GM19463 (cell line): ENCODE measurements around the gene PES1.
A peak's percentile ranks its signal among the peaks of the same experiment; 100 is the strongest.
"Not testable (repeated sequence)": the region's sequence is repeated elsewhere in the genome, so short reads cannot be mapped to it uniquely, and the experiment has no call there.

Source experiments
- ATAC-seq: cut with Tn5 transposase; IDR thresholded peaks from one replicate; pipeline ENCODE4 v1.9.1; 2021; ENCODE audit warnings: mild to moderate bottlenecking, moderate library complexity; ENCODE audit not compliant: unreplicated experiment

Gene PES1

DNA sequence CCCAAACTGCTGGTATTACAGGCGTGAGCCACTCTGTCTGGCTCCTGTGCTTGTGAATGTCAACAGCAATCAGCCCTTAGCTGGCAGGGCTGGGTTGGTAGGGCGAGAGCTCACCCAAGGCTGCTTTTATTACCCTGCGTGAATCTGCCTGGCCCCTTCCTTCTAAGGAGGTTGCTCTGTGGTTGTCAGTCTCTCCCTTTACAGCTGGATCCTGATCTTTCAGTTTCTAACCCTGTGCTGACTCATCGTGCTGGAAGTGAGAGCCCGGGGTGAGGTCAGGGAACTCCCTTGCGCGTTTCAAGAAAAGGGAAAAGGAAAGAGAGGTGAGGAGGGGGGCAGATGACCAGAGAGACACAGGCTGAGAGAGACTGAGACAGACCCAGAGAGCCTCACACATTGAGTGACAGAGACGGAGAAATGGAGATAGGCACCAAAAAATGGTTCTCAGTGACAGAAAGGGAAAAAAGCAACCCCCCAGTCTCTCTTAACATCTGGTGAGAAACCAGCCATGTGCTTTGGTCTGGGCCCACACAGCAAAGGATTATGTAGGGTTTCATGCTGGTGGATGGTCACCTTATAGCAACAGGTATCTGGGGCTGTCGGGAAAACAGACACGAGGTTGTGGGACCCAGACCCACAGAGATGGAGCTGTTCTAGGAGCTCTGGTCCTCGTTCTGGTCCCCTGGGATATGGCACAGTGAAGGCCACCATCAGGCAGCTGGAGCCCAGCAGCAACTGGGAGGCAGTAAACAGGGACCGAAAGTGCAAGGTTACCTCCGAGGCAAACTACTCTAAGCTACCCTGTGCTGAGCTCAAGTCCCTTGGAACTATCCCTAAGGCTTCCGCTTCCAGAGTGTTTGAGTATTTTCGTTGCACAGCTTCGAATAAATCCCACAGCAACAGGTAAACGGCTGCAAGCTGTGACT is 17.8 kb upstream of the PES1 start:
- ATAC-seq, result peak; percentile 48

DNA sequence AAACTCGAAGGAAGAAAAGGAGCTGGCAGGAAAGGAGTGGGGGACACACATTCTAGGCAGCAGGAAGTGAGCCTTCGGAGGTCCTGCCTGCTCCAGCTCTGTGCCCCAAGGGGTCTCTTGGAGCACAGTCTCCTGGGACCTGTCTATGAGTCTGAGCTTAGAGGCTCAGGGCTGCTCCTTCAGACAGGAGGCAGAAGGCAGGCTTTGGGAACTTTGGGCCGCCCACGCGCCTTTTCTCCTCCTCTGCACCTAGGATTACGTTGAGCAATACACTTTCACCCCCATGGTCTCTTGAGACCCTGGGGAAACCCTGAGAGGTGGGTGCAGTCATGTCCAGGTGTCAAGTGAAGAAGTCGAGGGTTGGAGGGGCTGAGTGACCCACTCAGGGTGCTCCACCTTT is 16.2 kb upstream of the PES1 start:
- ATAC-seq, result no peak

DNA sequence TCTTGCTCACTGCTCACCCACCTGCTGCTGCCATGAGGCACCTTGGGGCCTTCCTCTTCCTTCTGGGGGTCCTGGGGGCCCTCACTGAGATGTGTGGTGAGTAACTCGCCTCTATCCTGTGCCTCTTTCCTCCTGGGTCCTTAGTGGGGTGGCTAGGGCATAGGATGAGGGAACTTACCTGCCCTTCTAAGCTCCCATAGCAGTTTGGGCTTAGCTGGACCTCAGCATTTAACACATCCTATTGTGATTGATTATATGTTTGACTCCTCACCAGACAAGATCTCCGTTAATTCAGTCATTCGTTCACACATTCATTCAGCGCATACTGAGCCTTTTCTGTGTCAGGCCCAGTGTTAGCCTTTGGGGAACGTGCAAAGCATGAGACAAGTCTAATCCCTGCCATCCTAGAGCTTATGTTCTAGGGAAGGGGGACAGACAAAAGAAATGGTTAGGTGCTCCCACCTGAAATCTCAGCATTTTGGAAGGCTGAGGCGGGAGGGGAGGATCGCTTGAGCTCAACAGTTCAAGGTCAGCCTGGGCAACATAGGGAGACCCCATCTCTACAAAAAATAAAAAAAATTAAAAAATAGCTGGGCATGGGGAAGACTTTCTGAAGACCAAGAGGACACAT is 15.7 kb upstream of the PES1 start:
- ATAC-seq, result no peak

DNA sequence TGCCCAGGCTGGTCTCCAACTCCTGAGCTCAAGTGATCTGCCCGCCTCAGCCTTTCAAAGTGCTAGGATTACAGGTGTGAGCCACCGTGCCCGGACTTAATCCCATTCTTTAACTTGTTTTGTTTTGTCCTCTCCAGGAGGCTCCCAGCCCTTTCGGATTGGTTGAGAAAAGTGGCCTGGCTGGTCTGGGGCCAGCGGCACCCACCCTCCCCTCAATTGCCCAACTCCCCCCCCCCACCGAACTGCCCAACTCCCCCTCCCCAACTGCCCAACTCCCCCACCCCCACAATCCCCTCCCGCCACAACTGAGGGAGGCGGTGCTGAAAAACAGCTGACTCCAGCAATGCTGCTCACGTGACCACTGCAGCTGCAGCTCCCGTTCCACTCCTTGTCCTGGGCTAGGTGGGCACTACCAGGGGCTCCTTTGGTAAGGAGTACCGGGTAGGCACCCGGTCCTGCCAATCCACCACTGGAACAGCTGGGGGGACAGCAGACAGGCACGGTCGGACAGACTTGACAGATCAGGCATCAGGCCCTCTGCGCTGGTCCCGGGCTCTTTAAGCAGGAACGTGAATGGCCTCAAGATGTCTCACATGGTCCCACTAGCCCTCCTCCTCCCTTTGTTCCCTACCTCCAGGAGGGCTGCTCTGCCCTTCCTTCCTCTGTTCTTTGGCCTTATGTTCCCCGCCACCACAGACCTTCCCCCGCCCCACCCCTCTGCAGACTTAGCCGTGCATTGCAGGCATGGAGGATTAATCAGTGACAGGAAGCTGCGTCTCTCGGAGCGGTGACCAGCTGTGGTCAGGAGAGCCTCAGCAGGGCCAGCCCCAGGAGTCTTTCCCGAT is 15.0 kb upstream of the PES1 start, which contains the start of gene TCN2:
TCN2 (plus strand) TSS at position 720 of the 845 bp plus-strand sequence. CDS start 158 bp downstream, outside the sequence.
- ATAC-seq, result peak; percentile 45

DNA sequence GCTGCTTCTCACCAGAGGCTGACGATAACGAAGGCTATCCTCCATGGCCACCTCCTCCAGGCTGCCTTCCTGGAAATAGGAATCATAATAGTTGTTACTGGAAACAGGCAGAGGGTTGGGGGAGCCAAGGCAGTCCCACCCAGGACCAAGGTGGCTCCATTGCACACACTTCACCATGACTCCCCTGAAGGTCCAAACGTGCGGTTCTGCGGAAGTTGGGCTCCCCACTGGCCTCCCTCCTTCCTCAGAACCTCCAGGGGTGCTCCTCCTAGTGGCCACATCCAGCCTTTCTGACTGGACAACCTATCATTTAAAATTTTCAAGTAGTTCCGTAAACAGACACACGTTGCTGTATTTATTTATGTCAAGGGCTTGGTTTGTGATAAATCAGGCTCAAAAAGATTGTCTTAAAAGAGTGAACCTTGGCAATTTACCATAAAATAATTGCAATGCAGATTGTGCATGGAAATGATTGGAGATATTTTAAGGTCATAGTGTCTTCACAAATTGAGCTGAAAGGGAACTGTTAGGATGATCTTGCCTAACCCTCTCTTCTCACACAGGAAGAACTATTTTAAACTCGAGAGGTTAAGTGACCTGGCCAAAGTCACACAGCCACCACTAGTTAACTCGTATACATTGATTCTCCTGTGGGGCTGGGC is 13.9 kb upstream of the PES1 start:
- ATAC-seq, result no peak

DNA sequence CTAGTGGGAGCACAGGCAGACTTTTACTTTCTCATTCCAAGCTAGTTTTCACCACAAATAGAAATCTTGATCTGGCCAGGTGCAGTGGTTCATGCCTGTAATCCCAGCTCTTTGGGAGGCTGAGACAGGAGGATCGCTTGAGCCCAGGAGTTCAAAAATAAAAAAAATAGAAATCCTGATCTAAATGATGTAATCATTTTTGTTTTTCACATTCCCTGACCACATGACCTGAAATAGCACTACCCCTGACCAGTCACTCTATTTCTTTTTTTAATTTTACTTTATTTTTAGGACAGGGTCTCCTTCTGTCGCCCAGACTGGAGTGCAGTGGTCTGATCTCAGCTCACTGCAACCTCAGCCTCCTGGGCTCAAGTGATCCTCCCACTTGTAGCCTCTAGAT is 13.0 kb upstream of the PES1 start:
- no peak for ATAC-seq

DNA sequence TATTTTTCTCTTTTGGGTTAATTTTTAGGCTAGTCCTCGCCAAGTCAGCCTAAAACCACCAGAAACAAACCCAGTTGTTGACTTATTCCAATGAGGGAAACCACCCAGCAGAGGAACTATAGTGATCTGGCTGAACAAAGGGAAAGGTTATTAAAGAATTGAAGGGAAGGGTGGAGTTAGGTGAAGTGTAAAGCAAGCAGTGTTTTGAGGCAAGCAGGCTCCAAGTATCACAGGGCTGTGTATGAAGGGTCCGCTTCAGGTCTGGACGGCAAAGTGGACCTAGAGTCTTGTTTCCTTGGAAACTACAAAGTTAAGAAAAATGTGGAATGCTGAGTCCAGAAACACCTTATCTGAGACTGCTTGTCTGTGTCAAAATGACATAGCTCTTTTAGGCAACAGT is 12.1 kb upstream of the PES1 start:
- no peak for ATAC-seq

DNA sequence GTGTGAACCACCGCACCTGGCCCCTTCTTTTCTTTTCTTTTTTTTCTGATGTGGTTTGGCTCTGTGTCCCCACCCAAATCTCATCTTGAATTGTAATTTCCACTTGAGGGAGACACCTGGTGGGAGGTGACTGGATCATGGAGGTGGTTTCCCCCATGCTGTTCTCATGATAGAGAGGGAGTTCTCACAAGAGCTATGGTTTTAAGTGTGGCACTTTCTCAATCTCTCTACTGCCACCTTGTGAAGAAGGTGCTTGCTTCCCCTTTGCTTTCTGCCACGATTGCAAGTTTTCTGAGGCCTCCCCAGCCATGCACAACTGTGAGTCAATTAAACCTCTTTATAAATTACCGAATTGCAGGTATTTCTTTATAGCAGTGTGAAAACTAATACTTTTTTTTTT is 10.3 kb upstream of the PES1 start:
- ATAC-seq, result no peak

DNA sequence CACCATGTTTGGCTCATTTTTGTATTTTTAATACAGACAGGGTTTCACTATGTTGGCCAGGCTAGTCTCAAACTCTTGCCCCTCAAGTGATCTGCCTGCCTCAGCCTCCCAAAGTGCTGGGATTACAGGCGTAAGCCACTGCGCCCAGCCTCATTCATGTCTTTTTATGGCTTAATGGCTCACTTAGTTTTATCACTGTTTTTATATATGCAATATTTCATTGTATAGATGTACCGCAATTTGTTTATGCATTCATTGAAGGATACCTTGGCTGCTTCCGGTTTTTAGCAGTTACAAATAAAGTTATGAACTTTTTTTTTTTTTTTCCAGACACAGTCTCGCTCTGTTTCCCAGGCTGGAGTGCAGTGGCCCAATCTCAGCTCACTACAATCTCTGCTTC is 9.8 kb upstream of the PES1 start:
- ATAC-seq, result no peak

DNA sequence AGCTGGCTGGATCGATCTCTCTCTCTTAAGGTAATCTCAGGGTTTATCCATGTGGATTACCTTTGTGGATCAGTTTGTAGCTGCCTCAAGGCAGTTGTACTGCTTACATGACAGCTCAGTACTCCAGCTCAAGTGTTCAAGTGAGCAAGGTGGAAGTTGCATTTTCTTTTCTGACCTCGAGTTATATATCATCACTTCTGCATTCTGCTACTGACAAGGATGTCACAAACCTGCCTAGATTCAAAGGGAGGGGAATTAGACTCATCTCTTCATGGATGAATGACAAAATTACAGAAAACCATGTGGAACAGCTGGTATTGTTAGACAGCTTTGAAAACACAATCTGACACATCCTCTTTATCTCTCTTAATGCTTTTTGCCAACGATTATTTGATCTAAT is 9.2 kb upstream of the PES1 start:
- no peak for ATAC-seq

DNA sequence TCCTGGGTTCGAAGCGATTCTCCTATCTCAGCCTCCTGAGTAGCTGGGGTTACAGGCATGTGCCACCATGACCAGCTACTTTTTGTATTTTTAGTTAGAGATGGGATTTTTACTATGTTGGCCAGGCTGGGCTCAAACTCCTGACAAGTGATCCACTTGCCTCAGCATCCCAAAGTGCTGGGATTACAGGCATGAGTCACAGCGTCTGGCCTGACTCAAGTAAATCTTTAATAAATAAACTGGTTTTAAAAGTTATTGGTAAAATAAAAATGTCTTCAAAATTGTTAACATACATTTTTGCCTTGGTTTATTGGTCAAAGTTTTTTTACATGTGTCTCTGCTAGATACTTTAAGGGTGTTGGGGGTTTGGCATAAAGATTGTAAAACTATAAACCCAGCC is 7.3 kb upstream of the PES1 start:
- no peak for ATAC-seq

DNA sequence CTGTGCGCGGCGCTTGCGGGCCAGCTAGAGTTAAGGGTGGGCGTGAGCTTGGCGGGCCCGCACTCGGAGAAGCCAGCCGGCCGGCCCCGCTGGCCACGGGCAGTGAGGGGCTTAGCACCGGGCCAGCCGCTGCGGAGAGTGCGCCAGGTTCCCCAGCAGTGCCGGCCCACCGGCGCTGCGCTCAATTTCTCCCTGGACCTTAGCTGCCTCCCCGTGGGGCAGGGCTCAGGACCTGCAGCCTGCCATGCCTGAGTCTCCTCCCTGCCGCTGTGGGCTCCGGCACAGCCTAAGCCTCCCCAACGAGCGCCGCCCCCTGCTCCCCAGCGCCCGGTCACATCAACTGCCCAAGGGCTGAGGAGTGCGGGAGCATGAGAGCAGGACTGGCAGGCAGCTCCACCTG is 5.2 kb upstream of the PES1 start:
- ATAC-seq, result no peak

DNA sequence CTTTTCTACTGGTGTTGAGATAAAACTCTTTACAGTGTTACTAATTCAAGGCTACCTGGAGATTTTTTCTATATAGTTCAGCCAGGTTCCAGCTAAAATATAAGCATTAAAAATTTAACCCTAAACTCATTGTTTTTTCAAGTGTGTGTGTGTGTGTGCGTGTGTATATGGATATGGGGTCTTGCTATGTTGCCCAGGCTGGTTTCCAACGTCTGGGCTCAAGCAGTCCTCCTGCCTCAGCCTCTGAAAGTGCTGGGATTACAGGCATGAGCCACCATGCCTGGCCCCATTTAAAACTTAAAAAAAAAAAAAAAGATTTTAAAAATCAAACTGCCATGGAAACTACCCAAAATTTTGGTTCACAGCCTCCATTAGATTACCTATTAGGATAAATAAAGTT is 4.5 kb upstream of the PES1 start:
- ATAC-seq, result no peak

DNA sequence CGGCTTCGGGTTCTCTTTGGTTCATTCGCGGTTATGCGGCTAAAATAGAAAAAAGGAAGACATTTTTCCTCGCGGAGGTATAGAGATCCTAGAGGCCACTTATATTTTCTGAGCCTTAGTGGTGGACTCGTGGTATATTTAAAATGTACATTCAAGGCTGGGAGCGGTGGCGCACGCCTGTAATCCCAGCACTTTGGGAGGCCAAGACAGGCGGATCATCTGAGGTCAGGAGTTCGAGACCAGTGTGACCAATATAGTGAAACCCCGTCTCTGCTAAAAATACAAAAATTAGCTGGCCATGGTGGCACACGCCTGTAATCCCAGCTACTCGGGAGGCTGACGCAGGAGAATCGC is 627 bp upstream of the PES1 start:
- not testable (repeated sequence) for ATAC-seq

DNA sequence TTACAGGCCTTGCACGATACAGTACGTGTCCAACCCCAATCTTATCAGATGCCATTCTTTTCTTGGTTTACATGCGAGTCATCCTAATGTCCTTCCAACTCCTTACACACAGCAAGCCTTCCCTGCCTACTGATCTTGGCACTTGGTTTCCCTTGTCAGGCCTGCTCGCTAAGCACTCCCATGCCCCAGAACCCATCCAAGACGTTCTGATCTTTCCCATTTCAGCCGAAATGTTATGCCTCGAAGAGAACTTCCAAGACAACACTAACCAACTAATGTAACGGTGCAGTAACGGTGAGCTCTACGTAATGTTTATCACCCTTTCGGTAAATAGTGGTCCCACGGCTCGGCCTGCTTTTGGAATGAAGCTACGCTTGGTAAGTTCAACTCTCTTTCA is 521 bp downstream of the PES1 start:
- no peak for ATAC-seq

DNA sequence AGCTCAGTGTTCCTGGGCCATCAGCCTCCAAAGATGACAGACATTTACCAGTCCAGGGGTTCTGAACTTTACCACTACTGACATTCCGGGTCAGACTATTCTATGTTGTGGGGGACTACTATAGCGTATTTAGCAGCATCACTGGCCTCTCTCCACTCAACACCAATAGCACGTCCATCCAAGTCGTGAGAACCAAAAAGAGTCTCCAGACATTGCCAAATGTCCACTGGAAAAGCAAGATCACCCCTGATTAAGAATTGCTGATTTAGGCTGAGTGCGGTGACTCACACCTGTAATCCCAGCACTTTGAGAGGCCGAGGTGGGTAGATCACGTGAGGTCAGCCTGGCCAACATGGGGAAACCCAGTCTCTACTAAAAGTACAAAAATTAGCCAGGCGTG is 5.3 kb downstream of the PES1 start:
- ATAC-seq, result no peak

DNA sequence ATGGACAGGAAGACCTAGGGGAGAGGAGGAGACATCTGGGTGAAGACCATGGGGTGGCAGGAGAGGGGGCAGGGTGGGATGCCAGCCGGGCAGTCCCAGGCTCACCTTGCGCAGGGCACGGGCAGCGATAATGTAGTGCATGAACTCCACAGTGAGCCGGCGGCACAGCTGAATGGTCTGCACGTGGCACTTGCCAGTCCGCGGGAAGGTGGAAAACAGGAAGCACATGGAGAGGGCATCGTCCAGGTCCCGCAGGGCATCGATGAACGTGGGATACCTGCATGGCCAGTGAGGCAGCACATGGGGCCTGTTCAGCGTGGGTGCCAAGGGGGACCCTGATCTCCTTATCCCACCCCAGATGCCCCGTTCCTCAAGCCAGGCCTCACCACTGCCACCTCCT is 7.3 kb downstream of the PES1 start:
- no peak for ATAC-seq

DNA sequence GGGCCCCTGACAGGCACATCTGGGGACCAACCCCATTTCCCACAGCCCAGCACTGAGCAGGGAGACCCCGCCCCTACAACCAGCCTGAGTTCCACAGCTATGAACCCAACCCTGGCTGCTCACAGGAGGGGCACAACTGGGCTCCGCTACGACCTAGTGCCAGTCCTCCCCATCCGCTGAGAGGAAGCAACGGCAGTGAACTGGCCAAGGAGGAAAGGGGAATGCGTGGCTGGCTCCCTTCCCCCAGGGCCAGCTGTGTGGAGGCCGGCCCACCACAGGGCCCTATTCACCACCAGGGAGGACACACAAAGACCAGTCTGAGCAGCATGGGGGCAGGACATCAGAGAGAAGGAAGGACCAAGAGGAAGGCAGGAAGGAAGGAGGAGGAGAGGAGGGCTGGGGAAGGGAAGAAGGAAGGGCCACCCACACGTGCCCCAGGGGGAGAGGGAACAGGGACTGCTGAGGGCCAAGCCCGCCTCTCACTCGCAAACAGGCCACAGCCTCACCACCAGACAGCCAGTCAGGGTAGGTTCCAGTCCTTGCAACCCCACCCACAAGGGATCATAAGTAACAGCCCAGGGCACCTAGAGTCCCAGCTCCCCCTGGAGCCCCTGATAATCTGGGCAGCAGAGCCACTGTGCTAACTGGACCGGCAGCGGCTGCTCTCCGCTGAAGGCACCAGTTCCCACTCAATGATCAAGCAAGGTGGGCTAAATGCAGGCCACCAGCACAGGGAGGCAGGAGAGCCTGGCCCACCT is 8.7 kb downstream of the PES1 start:
- ATAC-seq, result no peak

DNA sequence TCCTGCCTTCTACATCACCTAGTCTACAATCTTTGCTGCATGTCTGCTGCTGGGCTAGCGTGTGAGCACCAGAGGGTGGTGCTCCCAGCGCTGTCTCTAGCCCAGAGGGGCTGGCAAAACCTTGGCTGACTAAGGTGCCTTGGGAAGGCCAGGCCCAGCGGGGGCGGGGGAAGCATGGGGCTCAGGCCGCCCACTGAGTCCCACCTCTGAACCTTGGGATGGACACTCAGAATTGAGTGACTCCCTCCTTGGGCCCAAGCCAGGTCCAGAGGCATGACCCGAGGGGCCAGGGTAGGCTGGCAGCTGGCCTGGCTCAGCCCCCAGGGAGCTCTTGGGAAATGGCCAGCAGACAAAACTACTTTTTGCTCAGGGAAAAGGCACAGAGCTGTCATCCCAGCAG is 9.7 kb downstream of the PES1 start:
- no peak for ATAC-seq

DNA sequence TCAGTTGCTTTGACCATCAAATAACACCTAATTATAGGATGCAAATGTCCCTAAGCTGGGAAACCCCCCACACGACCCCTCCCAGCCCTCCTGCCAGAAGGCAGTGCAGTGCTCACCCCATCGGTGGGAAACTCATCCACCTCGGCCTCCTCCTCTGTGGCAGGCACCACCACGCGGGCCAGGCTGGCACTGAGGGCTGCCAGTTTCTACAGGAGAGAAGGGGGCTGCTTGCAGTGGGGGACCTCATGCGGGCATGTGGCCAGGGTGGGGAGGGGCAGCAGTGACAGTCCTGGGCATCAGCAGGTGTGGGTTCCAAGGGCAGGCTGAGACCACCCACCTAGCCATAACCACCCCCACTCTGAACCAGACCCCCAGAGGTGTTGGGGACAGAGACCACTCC is 10.8 kb downstream of the PES1 start:
- no peak for ATAC-seq
